Peyer's patch (tissue), 4 donors: Measurements from ENCODE around the gene CDK5RAP1. TPM values are rescaled to one million over a fixed set of nuclear protein-coding genes. Genes with fewer than 3 reads are reported as not detected.
"Not testable (repeated sequence)": the region's sequence is repeated elsewhere in the genome, so short reads cannot be mapped to it uniquely, and the experiment has no call there.

ENCODE experiments used
- DNase-seq, 3 donors: peaks; one replicate each; pipeline ENCODE4 v3.0.0-alpha.2; 2017 to 2019
- H3K27ac ChIP-seq, 4 donors: fragments of 200-600 bp; sonication (generic); one replicate each; pipeline ENCODE4 v1.5.1; 2016 to 2019
- H3K27me3 ChIP-seq, 2 donors: fragments of 200-600 bp; sonication (generic); one replicate each; pipeline ENCODE4 v1.5.1; 2019
- H3K36me3 ChIP-seq, 3 donors: fragments of 200-600 bp; sonication (generic); one replicate each; pipeline ENCODE4 v1.5.1; 2016 to 2019
- H3K4me1 ChIP-seq, 4 donors: fragments of 200-600 bp; sonication (generic); one replicate each; pipeline ENCODE4 v1.5.1; 2016 to 2019
- H3K4me3 ChIP-seq, 4 donors: fragments of 200-600 bp; sonication (generic); 1 replicate in 3 of 4; 2 replicates in 1 of 4; pipeline ENCODE4 v1.5.1; 2016 to 2019; ENCODE audit warnings: mild to moderate bottlenecking in 1 of 4
- H3K9me3 ChIP-seq, 4 donors: fragments of 200-600 bp; sonication (generic); one replicate each; pipeline ENCODE4 v1.5.1; 2016 to 2019; ENCODE audit warnings: mild to moderate bottlenecking in 1 of 4
- POLR2A ChIP-seq, 2 donors: fragments of 450-650 bp; IDR thresholded peaks; one replicate each; pipeline ENCODE4 v1.5.1; 2017; ENCODE audit warnings: antibody characterized with exemption in 2 of 2, mild to moderate bottlenecking in 2 of 2, moderate library complexity in 2 of 2
- total RNA-seq, 4 donors: library from RNA; depleted of rRNA; stranded (reverse); fragments of >200 nt; gene quantifications; one replicate each; pipeline ENCODE4 v1.1.0, GENCODE V29; 2016
- TF ChIP-seq, protein P1 (sequence below), 6 experiments: fragments of 450-650 bp in 4 of 6; fragments of 200-600 bp in 2 of 6; sonication (generic) in 1 of 6; IDR thresholded peaks; one replicate each; pipeline ENCODE4 v1.5.1; 2017 to 2019; ENCODE audit warnings: antibody characterized with exemption in 6 of 6, mild to moderate bottlenecking in 3 of 6, moderate library complexity in 1 of 6

The CDK5RAP1 gene
- total RNA-seq, 4 donors from 2014 or later, result 23.5 to 47.0 (median 30.9) TPM

DNA sequence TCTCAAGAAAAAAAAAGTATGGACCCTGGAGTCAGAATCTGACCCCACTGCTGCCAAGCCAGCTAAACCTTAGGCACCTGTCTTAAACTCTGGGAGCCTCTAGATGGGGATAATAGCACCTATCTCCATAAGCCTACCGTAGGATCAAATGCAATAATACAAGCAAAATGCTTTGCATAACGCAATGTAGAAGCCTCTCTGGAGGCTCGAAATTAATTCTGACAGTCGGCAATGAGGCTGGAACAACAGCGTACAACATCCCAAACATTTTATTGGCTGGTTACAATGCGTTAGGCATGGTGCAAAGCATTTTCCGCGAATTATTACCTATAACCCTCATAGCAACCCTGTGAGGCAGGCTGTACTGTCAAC, 521 bp downstream of the CDK5RAP1 start:
- peak overlapping the region; percentile 75 to 92 (median 88) for H3K4me3 ChIP-seq
- no peaks in the 10 kb centered on the region for H3K9me3 ChIP-seq
- DNase-seq, result no peak
- H3K4me1 ChIP-seq, result peaks cover 0 to 23% (median 10%) of the 10 kb centered on the region in 4 donors
- H3K36me3 ChIP-seq, result no peaks in the 10 kb centered on the region
- TF ChIP-seq, protein P1, sequence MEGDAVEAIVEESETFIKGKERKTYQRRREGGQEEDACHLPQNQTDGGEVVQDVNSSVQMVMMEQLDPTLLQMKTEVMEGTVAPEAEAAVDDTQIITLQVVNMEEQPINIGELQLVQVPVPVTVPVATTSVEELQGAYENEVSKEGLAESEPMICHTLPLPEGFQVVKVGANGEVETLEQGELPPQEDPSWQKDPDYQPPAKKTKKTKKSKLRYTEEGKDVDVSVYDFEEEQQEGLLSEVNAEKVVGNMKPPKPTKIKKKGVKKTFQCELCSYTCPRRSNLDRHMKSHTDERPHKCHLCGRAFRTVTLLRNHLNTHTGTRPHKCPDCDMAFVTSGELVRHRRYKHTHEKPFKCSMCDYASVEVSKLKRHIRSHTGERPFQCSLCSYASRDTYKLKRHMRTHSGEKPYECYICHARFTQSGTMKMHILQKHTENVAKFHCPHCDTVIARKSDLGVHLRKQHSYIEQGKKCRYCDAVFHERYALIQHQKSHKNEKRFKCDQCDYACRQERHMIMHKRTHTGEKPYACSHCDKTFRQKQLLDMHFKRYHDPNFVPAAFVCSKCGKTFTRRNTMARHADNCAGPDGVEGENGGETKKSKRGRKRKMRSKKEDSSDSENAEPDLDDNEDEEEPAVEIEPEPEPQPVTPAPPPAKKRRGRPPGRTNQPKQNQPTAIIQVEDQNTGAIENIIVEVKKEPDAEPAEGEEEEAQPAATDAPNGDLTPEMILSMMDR (IDR thresholded peaks at IDR 0.05), result peak in 2 of 6 experiments; percentile 13 to 22
- TF ChIP-seq POLR2A (IDR thresholded peaks at IDR 0.05), result no peak
- no peaks in the 10 kb centered on the region for H3K27me3 ChIP-seq
- H3K27ac ChIP-seq, result peak overlapping the region; percentile 55 to 77 (median 62)

DNA sequence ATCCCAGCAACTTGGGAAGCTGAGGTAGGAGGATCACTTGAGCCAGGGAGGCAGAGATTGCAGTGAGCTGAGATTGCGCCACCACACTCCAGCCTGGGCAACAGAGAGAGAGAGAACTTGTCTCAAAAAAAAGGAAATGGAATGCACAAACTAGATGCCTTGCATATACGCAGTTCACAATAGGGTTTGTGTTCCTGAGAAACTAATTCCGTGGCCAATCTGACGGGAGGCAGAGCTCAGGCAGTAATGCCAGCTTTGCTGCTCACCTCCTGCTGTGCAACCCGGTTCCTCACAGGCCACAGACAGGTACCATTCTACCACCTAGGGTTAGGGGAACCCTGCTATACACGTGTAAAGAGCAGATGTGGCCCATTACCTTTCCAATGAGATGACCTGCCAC, 1.4 kb downstream of the CDK5RAP1 start:
- DNase-seq, result no peak
- Histone ChIP-seq H3K36me3 (peaks cover 0 to 4% (median 0%) of the 10 kb centered on the region in 3 donors), H3K27ac (no peak overlapping the region), H3K4me1 (peaks cover 0 to 23% (median 10%) of the 10 kb centered on the region in 4 donors), H3K4me3 (peak overlapping the region in 2 of 4 donors; percentile 75 to 92), H3K27me3 (no peaks in the 10 kb centered on the region), H3K9me3 (no peaks in the 10 kb centered on the region)
- TF ChIP-seq, protein P1 (IDR thresholded peaks at IDR 0.05), result no peak
- TF ChIP-seq POLR2A (IDR thresholded peaks at IDR 0.05), result no peak

DNA sequence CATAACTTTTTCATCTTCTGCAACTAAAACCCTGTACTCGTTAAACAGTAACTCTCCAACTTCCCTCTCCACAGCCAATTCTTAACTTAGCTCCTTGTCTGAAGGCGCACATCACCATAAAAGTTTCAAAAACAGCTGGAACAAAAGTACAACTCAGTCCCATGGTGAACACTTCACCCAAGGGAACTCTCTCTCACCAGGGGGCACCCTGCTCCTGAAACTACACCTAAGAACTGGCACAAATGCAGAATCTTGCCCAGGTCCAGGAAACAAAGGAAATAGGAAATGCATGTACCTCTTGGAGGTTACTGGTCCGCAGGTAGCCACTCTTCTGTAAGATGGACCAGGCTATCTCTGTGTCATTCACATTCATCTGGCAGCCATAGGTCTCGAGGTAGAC, 6.6 kb downstream of the CDK5RAP1 start:
- no peak for DNase-seq
- Histone ChIP-seq H3K36me3 (peaks cover 0 to 53% (median 0%) of the 10 kb centered on the region in 3 donors), H3K27me3 (no peaks in the 10 kb centered on the region), H3K4me1 (peaks cover 0 to 4% (median 0%) of the 10 kb centered on the region in 4 donors), H3K27ac (no peak overlapping the region), H3K4me3 (no peak overlapping the region), H3K9me3 (no peaks in the 10 kb centered on the region)
- TF ChIP-seq POLR2A (IDR thresholded peaks at IDR 0.05), result no peak
- TF ChIP-seq, protein P1 (IDR thresholded peaks at IDR 0.05), result no peak

DNA sequence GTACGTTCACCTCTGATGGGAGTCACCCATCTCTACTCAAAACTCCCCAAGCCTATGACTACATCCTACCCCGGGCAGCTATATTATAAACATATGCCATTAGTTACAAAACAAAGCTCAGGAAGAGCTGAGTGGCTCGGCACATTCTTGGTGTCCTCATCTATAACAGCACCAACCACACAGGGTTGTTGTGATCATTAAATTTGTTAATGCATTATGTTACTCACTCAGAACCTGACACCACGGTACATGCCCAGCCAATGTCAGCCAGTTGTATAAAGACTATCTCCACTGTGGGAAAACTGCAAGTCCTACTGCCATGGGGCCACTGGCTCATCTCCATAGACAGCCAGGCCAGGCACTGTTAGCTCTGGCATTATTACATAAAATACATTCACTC, 7.7 kb downstream of the CDK5RAP1 start:
- Histone ChIP-seq H3K9me3 (no peaks in the 10 kb centered on the region), H3K4me1 (no peaks in the 10 kb centered on the region), H3K36me3 (peaks cover 0 to 60% (median 0%) of the 10 kb centered on the region in 3 donors), H3K27me3 (no peaks in the 10 kb centered on the region), H3K4me3 (no peak overlapping the region), H3K27ac (no peak overlapping the region)
- TF ChIP-seq, protein P1 (IDR thresholded peaks at IDR 0.05), result no peak
- TF ChIP-seq POLR2A (IDR thresholded peaks at IDR 0.05), result no peak
- DNase-seq, result no peak

DNA sequence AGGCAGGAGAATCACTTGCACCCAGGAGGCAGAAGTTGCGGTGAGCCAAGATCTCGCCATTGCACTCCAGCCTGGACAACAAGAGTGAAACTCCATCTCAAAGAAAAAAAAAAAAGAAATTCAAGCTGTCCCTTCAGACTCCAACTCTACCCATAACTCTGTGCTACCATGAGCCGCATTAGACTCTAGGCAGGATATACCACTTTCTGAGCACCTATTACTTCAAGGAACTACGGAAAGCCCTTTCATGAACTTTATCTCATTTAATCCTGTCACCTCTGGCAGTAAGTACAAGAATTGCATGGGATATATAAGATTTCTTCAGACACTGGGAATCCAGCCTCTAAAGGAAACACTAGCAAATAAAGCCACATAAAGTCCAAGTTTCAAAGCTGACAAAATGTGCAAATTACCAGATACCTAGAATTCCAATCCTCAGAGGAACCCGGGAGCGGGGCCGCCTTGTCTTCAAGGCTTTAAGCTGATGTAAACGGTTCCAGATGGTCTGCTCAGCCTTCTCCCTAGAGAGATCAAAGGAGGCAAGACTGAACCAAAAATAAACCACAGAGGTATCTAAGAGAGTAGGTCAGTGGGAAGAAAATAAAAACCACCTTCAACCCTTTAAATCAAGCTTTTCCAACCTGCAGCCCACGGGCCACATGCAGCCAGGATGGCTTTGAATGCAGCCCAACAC, 9.4 kb downstream of the CDK5RAP1 start:
- Histone ChIP-seq H3K27ac (no peak overlapping the region), H3K9me3 (no peaks in the 10 kb centered on the region), H3K27me3 (no peaks in the 10 kb centered on the region), H3K4me1 (no peaks in the 10 kb centered on the region), H3K4me3 (no peak overlapping the region), H3K36me3 (peaks cover 0 to 69% (median 0%) of the 10 kb centered on the region in 3 donors)
- DNase-seq, result no peak
- TF ChIP-seq, protein P1 (IDR thresholded peaks at IDR 0.05), result no peak
- no peak for TF ChIP-seq POLR2A (IDR thresholded peaks at IDR 0.05)

DNA sequence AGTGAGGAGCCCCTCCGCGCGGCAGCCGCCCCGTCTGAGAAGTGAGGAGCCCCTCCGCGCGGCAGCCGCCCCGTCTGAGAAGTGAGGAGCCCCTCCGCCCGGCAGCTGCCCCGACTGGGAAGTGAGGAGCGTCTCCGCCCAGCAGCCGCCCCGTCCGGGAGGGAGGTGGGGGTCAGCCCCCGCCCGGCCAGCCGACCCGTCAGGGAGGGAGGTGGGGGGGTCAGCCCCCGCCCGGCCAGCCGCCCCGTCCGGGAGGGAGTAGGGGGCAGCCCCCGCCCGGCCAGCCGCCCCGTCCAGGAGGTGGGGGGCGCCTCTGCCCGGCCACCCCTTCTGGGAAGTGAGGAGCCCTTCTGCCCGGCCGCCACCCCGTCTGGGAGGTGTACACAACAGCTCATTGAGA, 12.0 kb downstream of the CDK5RAP1 start:
- H3K36me3 ChIP-seq, result peaks cover 0 to 84% (median 0%) of the 10 kb centered on the region in 3 donors
- H3K27ac ChIP-seq, H3K4me3 ChIP-seq, H3K4me1 ChIP-seq, DNase-seq, H3K27me3 ChIP-seq, H3K9me3 ChIP-seq: not testable (repeated sequence)
